Loucy (cell line): ENCODE measurements around the gene ZNF236.

ENCODE experiments used
- EZH2phosphoT487 ChIP-seq: fragments of 200-600 bp; IDR thresholded peaks from 2 replicates; pipeline ENCODE4 v1.6.1; 2018; ENCODE audit warnings: antibody characterized with exemption, mild to moderate bottlenecking, moderate library complexity, borderline replicate concordance
- TF ChIP-seq, protein P1 (sequence below): fragments of 200-600 bp; sonication (generic); conservative IDR thresholded peaks from 2 replicates; pipeline ENCODE4 v1.5.1; 2014; ENCODE audit warnings: mild to moderate bottlenecking, antibody characterized with exemption, low read length

DNA sequence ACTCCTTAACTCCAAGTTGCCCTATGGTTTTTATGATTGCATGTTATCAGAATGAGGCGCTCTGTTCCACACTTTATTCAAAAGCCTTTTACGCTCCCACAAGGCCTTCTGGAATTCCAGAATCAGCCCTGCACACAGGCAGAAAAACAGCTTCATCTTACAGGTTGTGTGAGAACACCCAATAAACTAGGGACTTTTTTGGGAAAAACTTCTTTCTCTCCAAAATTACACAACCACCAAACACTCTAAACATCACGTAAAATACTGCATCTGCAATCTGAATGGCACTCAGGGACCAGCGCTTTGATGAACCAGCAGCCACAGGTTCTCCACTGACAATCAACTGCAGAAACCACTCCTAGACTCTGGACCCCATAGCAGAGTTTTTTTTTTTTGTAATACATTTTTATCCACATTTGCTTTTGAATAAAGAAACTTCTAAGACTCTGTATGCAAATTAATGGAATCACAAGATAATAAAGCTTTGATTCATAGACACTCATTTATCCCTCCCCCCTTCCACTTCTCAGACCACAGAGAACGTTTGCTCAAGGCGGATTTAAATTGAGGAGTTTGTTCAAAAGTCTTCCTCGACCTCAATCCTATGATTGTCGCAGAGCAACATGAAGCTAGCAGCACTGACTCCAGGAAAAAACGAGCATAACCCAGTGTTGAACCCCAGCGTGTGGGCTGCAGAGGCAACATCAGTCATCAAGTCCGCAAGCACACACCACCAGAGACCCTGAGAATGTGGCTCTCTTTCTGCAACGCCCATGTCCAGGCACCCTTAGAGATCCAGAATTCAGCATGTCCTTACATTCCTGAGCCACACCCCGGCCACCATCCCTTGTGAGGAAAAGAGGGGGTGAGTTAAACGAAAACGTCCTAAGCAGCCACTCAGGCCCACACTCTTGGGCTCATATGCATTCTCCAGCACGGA lies 193.7 kb downstream of the ZNF236 start:
- TF ChIP-seq, protein P1, sequence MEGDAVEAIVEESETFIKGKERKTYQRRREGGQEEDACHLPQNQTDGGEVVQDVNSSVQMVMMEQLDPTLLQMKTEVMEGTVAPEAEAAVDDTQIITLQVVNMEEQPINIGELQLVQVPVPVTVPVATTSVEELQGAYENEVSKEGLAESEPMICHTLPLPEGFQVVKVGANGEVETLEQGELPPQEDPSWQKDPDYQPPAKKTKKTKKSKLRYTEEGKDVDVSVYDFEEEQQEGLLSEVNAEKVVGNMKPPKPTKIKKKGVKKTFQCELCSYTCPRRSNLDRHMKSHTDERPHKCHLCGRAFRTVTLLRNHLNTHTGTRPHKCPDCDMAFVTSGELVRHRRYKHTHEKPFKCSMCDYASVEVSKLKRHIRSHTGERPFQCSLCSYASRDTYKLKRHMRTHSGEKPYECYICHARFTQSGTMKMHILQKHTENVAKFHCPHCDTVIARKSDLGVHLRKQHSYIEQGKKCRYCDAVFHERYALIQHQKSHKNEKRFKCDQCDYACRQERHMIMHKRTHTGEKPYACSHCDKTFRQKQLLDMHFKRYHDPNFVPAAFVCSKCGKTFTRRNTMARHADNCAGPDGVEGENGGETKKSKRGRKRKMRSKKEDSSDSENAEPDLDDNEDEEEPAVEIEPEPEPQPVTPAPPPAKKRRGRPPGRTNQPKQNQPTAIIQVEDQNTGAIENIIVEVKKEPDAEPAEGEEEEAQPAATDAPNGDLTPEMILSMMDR = no peak
- no peak for TF ChIP-seq EZH2phosphoT487
